HG03354 (cell line): ENCODE results near the gene ASB15.
"Not testable (repeated sequence)": the region's sequence is repeated elsewhere in the genome, so short reads cannot be mapped to it uniquely, and the experiment has no call there.

Source experiments
- ATAC-seq: cut with Tn5 transposase; IDR thresholded peaks from one replicate; pipeline ENCODE4 v1.9.1; 2021; ENCODE audit warnings: mild to moderate bottlenecking; ENCODE audit not compliant: unreplicated experiment, poor library complexity, severe bottlenecking

The ASB15 gene

GRCh38 chr7:123601530-123601929 lies at the start of gene ASB15:
TSS of gene ASB15 (plus strand) at chr7:123601821. CDS start at chr7:123614503, 12,682 bp downstream.
- no peak for ATAC-seq

DNA sequence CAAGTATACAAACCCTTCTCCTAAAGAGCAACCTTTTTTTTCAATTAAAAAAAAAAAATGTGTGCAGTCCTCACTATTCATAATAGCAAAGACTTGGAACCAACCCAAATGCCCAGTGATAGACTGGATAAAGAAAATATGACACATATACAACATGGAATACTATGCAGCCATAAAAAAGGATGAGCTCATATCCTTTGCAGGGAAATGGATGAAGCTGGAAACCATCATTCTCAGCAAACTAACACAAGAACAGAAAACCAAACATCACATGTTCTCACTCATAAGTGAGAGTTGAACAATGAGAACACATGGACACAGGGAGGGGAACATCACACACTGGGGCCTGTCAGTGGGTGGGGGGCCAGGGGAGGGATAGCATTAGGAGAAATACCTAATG lies 49.5 kb upstream of the ASB15 start:
- not testable (repeated sequence) for ATAC-seq

GRCh38 chr7:123552641-123553040 lies 49.0 kb upstream of the ASB15 start:
- no peak for ATAC-seq

DNA sequence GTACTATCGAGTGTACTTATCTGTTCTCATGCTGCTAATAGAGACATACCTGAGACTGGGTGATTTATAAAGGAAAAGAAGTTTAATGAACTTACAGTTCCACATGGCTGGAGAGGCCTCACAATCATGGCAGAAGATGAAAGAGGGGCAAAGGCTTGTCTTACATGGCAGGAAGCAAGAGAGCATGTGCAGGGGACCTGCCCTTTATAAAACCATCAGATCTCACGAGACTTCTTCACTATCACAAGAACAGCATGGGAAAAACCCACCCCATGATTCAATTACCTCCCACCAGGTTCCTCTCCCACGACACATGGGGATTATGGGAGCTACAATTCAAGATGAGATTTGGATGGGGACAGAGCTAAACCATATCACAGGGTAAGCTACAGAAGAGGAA lies 48.5 kb upstream of the ASB15 start:
- no peak for ATAC-seq

GRCh38 chr7:123555484-123555883 lies 46.1 kb upstream of the ASB15 start:
- no peak for ATAC-seq

DNA sequence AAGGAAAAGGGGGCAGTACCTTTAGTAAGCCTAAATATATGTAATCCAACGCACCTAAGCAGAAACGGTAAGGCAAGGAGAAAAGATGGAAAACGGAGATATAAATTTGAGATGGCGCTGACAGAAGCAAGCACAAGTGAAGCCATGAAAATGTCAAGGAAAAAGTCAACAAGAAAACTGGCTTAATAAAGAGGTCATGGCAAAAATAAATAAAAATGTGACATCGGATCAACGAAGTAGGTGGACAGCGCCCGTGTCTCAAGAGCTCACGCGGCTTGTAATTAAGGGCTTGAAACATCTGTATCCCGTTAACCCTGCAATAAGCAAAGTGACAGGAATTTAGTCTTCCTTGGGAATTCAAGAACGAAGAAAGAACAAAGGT lies 44.6 kb upstream of the ASB15 start:
- ATAC-seq: no peak

DNA sequence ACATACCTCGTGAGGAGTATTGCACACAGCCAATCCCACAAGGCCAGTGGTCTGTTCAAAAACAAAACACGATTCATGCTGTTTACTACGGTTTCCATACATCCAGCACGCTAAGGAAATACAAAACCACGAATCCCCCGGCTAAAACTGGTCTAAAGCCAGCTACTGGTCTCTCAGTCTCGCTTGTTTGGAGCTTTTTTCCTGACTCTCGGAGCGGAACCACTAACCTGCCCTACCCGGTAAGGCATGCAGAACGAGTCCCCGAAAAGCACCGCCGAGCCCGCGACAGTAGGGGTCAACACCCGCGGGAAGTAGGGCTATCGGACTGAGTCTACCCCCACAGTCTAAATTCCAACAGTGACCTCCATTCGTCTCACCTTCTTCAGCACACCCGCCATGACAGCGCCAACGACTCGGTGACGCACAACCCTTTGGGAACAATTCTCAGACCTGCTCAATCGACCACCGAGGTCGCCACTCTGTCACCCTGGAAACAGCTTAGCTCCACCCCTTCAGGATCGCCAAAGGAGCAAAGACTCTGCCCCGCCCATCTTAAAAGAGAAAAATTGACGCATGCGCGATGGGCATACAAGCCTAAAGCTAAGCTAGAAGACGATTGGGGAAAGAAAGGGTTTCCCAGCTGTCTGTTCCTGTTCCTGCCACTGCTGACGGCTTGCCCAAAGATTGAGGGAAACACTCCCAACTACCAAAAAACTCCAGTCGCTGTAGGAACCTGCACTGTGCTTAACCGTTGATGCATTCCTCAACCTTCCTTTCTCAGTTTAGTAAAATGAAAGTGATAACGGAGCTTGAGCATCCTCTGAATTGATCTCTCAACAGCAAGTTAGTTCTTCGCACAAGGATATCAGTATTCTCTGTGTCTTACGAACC lies 44.0 kb upstream of the ASB15 start, which contains the start of gene NDUFA5:
TSS of gene NDUFA5 (minus strand) at position 421 of the 891 bp plus-strand sequence. CDS start at position 398, 23 bp downstream.
- ATAC-seq: peak; percentile 98

DNA sequence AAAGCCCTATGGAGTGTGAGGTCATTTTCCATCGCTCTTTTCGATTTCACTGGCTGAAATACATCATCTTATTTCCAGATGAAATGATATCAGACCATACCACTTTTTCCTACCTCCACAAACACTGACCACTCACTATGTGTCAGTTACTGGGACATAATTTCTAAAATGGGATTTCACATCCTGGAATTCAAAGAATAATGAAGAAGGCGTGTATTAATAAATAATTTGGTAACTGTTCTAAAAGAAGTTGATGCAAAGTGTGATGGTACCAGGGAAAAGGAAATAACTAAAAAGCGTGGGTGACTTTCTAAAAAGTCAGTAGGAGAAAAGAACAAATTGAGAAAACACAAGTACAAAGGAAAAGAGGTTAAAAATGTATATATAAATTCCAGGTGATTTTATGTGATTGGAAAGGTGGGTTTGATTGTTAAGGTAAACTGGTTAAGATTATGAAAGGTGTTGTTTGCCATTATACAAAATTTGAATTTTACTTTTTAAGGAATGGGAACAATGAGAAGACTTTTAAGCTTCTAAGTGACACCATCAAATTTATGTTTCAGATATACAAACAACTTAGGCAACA lies 43.2 kb upstream of the ASB15 start:
- ATAC-seq: no peak

- ATAC-seq: no peak
These were observed 39.5 kb upstream of the ASB15 start for GRCh38 chr7:123562121-123562520.

DNA sequence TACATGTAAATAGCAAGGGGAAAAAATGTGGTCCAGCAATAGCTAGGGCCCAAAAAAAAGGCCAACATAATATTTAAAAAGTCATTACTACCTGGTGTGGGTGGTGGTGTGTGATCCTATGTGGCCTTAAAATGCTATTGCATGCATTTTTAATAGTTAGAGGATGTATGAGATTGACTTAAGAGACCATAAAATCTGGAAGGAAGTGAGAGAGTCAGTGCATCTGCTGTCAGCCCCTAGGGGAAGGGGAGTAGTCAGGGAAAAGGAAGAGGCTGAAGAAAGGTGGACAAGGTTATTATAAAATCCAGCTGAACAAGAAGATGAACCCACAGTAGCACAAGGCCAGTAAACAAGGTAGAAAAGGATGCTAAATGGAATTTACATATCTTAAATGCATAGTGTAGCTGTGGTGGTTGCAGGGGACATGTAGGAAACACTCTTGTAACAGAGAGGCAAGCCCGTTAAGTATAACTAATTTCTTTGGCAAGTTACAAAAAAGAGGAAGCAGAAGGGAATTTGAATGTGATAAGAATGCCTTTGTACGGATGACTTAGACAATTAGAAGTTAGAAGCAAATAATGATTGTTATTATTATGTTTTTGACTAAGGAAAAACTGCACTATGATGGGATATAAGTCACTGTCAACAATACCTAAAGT lies 32.1 kb upstream of the ASB15 start:
- no peak for ATAC-seq

- no peak for ATAC-seq
These were observed 31.0 kb upstream of the ASB15 start for GRCh38 chr7:123570390-123571182.

DNA sequence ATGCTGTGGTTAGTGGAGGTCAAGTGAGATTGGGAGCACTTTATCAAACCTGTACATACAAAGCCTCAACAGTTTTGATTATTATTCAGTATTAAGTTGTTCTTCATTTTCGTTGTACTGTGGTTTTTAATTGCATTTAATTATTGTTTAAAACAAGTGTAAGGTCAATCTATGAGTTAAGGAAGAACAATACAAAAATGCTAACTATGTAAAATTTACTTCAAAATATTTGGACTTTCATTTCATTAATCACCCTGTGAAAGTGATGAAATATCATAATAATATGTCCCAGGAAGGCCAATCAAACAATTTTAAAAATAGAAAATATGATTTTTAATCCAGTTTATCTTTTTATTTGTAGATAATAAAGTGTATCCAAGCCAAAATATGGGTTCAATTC lies 30.4 kb upstream of the ASB15 start:
- no peak for ATAC-seq

GRCh38 chr7:123571684-123572083 lies 29.9 kb upstream of the ASB15 start:
- ATAC-seq: no peak

DNA sequence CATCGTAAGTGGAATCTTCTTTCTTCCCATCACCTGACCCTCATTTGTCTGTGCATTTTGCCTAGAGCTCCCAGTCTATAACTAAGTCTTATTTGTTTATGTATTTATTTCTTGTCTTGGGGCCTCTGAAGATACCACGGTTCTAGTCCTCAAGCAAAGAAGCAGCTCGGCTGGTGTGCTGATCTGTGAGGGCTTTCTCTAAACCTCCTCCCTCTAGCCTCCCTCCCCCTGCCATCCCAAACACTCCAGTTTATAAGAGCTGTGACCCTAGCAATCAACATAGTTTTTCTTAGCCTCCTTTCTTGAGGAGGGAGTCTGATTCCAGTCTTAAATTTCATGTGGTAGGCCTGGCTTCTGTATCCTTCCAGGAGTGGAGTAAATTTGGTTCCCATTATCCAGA lies 28.3 kb upstream of the ASB15 start:
- no peak for ATAC-seq

GRCh38 chr7:123573896-123574467 lies 27.6 kb upstream of the ASB15 start:
- no peak for ATAC-seq

- no peak for ATAC-seq
These were observed 22.2 kb upstream of the ASB15 start for GRCh38 chr7:123579416-123579815.

DNA sequence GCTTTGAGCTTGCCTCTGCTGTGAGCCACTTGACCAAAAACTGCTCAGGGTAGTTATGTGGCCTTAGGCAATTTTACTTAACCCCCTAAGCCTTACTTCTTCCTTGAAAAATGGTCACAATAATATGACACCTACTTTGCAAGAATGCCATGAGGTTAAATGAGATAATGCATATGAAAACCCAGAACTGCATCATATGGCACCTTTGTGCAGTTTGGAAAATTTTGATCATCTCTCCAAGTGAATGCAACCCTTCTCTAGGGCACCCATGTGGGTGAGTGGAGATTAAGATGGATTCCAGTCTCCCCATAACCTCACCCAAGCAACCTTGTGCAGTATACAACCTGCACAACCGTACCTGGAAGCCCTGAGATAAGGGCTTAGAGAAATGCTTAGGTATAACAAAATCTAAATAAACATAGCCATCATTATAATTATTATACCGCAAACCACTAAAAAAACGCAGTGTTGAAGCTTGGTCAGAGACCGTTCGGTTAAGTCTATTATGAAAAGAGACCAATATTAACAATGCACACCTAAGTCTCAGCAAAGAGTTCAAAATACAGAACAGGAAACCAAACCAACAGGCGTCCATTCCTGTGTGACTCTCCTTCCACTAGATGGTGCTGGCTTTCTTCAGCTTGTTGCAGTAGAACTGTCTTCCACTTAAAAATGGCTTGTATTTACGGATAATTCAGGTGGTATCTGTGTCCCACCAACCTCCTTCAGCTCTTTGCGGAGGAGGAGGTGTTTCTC lies 21.0 kb upstream of the ASB15 start:
- ATAC-seq: peak; percentile 80

GRCh38 chr7:123581162-123581459 lies 20.5 kb upstream of the ASB15 start:
- ATAC-seq: no peak

DNA sequence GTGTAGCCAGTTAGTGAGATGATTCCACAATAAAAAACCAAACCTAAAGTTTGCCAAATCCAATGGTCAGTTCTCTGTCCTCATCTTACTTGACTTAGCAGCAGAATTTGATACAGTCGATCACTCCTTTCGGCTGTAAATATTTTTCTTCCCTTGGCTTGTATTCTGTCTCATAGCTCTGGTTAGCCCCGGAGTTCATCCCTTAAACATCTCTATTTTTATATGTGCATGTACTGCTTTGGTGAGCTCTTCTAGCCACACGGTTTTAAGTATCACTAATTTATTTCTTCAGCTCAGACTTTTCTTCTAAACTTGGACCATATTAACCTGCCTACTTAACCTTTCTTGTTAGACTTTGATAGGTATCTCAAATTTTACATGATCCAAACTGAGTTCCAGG lies 17.8 kb upstream of the ASB15 start:
- ATAC-seq: no peak
